H1 (cell line): ENCODE results near the gene ACAP1. TPM values are rescaled to one million over a fixed set of nuclear protein-coding genes. Genes with fewer than 3 reads are reported as not detected.

Experiments
- CTCF ChIP-seq, 3 experiments: IDR thresholded peaks; 1 replicate in 2 of 3; 2 replicates in 1 of 3; pipeline versions ENCODE4 v1.5.1 to v1.6.1; 2011; ENCODE audit warnings: low read length in 3 of 3, mild to moderate bottlenecking in 3 of 3, inconsistent platforms in 2 of 3, low read depth in 1 of 3, moderate library complexity in 1 of 3; ENCODE audit not compliant: insufficient read depth in 1 of 3; ENCODE audit errors: control extremely low read depth in 1 of 3
- POU5F1 ChIP-seq: IDR thresholded peaks from 2 replicates; pipeline ENCODE4 v1.6.1; 2011; ENCODE audit warnings: low read depth, mild to moderate bottlenecking, low read length, moderate library complexity
- RAD21 ChIP-seq, 2 experiments: IDR thresholded peaks in 1 of 2; conservative IDR thresholded peaks in 1 of 2; 2 replicates each; pipeline ENCODE4 v1.6.1; 2011; ENCODE audit warnings: low read depth in 2 of 2, low read length in 2 of 2, improper control_type of control experiment in 1 of 2, inconsistent platforms in 1 of 2, mild to moderate bottlenecking in 1 of 2, moderate library complexity in 1 of 2
- RBBP5 ChIP-seq: IDR thresholded peaks from 2 replicates; pipeline ENCODE4 v1.7.1; 2012; ENCODE audit warnings: low read depth, mild to moderate bottlenecking, inconsistent platforms, low read length, moderate library complexity, borderline replicate concordance
- SP4 ChIP-seq: IDR thresholded peaks from 2 replicates; pipeline ENCODE4 v1.6.1; 2012; ENCODE audit warnings: low read length, inconsistent platforms
- polyA plus RNA-seq, 7 experiments: library from polyadenylated mRNA; depleted of rRNA in 3 of 7; stranded (reverse) in 5 of 7; unstranded in 2 of 7; fragments of >200 nt in 5 of 7; fragments of 200-250 nt in 2 of 7; gene quantifications; 1 replicate in 5 of 7; 2 replicates in 1 of 7; 4 replicates in 1 of 7; pipeline versions ENCODE4 v1.2.1 to v1.2.3, GENCODE V29; 2011 to 2013; ENCODE audit warnings: missing spikeins in 2 of 7, mixed read lengths in 2 of 7
- total RNA-seq: library from RNA; stranded (reverse); fragmentation: NEBNext Ultra II Directional; extraction: Animal tissue kit (Norgen Biotek cat#: 25700); gene quantifications from 2 replicates; pipeline ENCODE4 v1.2.1, GENCODE V29; 2021

ACAP1 gene
- total and polyA plus RNA-seq, 2 of the 8 experiments (the other 6 are each of a cell fraction or from before 2014, with no cell fraction given), result 11.9 to 45.1 TPM

- no peak for TF ChIP-seq RAD21 (IDR thresholded peaks at IDR 0.05 in 1 of 2, conservative IDR thresholded peaks at IDR 0.05 in 1 of 2; ENCODE audit: low read depth in 2 of 2, low read length in 2 of 2)
- no peak for TF ChIP-seq SP4
- TF ChIP-seq POU5F1, result no peak
- TF ChIP-seq CTCF (IDR thresholded peaks at IDR 0.05; ENCODE audit: control extremely low read depth in 1 of 3, insufficient read depth in 1 of 3, low read depth in 1 of 3, low read length in 3 of 3), result no peak
- TF ChIP-seq RBBP5, result no peak
Observed at GRCh38 chr17:7317161-7317803, 19.0 kb upstream of the ACAP1 start (continued).
